ENCODE results near the gene ZNF532.
"Not testable (repeated sequence)": the region's sequence is repeated elsewhere in the genome, so short reads cannot be mapped to it uniquely, and the experiment has no call there.

ZNF532 gene

GRCh38 chr18:58864146-58865032 lies at the start of gene ZNF532:
TSS of gene ZNF532 (plus strand) at chr18:58864877. CDS start in a region left out here.
- no peak for DNase-seq (ENCODE audit: low read depth)

DNA sequence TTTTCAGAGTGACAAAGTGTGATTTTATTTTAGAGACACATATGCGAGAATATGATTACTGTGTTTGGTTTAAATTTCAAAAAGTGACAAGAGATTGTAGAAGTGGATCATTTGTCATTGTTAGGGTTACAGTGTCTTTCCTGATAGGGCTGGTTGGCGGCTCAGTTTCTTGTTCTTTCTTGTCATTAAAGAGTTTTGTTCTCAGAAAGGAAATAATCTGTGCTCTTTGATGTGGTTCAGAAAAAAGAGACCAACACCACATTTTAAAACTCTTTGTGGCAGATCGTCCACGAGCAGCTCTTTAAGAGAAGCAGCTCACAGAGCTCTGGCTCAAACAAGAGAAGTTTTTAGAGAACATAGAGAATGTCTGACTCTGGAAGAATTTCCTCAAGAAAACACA lies 45.6 kb upstream of the ZNF532 start:
- DNase-seq (ENCODE audit: low read depth): no peak

GRCh38 chr18:58820251-58820650 lies 44.4 kb upstream of the ZNF532 start:
- DNase-seq (ENCODE audit: low read depth): no peak

- DNase-seq (ENCODE audit: low read depth): no peak
These were observed 41.7 kb upstream of the ZNF532 start for GRCh38 chr18:58822944-58823343.

GRCh38 chr18:58823412-58823811 lies 41.3 kb upstream of the ZNF532 start:
- DNase-seq (ENCODE audit: low read depth): no peak

DNA sequence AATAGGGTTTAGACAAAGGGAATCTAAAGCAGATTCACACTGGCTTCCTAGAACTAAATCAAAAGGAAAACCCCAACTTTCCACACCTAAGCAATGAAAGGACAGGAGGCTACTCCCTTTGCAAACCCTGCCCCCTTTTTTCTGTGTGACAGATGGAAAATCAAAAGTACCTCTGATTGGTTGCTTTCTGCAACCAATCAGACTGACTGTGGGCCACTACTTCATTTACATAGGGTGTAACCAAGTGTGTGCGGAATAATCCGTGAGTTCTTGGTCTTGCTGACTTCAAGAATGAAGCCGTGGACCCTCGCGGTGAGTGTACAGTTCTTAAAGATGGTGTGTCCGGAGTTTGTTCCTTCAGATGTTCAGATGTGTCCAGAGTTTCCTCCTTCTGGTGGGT lies 37.8 kb upstream of the ZNF532 start:
- not testable (repeated sequence) for DNase-seq (ENCODE audit: low read depth)

DNA sequence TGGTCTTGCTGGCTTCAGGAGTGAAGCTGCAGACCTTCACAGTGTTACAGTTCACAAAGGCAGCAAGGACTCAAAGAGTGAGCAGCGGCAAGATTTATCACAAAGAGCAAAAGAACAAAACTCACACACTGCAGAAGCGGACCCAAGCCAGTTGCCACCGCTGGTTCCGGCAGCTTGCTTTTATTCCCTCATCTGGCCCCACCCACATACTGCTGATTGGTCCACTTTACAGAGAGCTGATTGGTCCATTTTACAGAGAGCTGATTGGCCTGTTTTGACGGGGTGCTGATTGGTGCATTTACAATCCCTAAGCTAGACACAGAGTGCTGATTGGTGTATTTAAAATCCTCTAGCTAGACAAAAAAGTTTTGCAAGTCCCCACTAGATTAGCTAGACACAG lies 37.2 kb upstream of the ZNF532 start:
- no peak for DNase-seq (ENCODE audit: low read depth)

GRCh38 chr18:58827886-58828285 lies 36.8 kb upstream of the ZNF532 start:
- no peak for DNase-seq (ENCODE audit: low read depth)

DNA sequence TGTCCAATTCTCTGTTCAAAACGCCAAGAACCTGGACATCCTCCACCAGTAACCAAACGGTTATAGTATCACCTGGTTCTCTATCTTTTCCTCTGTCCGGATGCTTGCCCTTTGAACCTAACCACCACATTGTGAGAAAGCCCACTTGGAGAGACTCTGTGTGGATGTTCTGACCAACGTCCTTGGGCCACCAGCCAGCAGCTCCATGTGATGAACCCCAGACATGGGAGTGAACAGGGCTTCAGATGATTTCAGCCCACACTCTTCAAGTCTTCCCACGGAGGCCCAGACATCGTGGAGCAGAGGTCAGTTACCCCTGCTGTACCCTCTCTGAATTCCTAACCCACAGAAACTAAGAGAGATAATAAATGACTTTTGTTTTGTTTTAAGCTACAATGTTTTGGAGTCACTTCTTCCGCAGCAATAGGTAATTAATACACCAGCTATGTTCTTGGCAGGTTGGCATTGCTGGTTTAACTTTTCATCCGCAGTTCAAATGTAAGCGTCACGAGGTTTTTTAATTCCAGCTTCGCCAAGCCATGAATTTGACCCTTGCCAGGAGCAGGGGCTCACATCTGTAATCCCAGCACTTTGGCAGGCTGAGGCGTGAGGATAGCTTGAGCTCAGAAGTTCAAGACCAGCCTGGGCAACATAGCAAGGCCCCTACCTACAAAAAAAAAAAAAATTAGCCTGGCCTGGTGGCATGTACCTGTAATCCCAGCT lies 36.1 kb upstream of the ZNF532 start:
- no peak for DNase-seq (ENCODE audit: low read depth)

DNA sequence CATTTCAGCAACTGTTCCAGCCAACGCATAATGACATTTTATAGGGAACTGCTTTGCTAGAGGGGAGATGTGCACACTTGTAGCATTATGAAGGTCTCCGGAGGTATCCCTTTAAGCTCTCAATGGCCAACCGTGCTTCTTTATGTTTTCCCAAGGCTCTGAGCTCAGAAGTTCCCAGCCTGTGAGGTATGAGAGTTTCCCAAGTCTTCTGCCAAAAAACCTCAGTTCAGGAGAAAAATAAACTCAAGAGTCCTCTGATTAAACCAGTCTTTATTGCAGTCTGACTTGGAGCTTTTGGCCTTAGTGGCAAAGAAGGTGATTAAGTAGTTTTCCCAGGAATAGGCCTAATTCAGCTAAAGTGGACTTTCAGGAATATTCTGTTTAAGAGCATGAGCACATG lies 35.4 kb upstream of the ZNF532 start:
- no peak for DNase-seq (ENCODE audit: low read depth)

GRCh38 chr18:58829886-58830285 lies 34.8 kb upstream of the ZNF532 start:
- not testable (repeated sequence) for DNase-seq (ENCODE audit: low read depth)

DNA sequence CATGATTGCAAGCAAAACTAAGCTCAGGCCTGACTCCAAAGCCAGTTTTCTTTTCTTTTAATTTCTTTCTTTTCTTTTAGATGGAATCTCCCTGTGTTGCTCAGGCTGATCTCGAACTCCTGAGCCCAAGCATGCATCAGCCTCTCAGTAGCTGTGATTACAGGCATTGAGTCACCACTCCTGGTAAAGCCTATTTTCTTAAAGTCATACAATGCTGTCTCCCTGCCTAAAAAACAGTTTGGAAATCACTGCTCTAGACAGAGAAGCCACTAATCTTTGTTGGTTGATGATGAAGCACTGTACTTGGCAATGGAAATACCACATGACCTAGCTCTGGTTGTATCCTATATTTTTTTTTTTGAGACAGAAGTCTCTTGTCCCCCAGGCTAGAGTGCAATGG lies 33.1 kb upstream of the ZNF532 start:
- DNase-seq (ENCODE audit: low read depth): no peak

GRCh38 chr18:58838165-58838860 lies 26.4 kb upstream of the ZNF532 start:
- no peak for DNase-seq (ENCODE audit: low read depth)

GRCh38 chr18:58838946-58839345 lies 25.7 kb upstream of the ZNF532 start:
- no peak for DNase-seq (ENCODE audit: low read depth)

- no peak for DNase-seq (ENCODE audit: low read depth)
These were observed 21.5 kb upstream of the ZNF532 start for GRCh38 chr18:58842978-58843687.

DNA sequence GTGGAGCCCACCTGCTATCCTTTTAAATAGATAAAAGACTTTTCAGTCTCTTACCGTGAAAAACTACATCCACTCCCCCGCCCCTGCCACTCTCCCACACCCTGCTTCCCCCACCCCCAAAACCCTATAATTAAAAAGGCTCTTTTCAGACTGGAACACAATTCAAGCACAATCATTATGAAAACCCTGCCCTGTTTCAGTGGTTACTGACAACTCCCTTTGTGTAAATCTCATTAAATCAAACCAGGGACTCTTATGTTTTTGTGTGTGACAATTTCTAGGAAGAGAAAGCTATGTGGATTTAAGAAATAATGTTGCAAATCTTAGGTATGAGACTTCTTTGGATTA lies 21.0 kb upstream of the ZNF532 start:
- DNase-seq (ENCODE audit: low read depth): no peak

DNA sequence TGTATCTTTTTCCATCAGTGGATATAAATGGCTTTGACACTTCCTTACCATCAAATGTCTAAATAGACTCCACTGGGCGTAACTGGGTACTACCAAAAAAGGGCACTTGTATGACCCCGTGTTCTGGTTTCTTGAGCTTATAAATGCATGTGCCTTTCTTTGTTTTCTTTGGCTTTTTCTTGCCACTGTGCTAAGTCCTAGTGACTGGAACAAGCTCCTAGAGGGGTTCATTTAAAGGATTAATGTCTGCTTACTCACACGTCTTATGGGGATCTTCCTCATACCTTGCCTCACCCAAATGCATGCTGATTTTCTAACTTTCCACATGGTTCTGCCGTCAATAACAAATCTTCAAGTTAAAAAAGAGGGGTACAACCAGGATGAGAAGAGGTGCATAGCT lies 19.8 kb upstream of the ZNF532 start:
- DNase-seq (ENCODE audit: low read depth): no peak

GRCh38 chr18:58845928-58846724 lies 18.6 kb upstream of the ZNF532 start:
- DNase-seq (ENCODE audit: low read depth): no peak

DNA sequence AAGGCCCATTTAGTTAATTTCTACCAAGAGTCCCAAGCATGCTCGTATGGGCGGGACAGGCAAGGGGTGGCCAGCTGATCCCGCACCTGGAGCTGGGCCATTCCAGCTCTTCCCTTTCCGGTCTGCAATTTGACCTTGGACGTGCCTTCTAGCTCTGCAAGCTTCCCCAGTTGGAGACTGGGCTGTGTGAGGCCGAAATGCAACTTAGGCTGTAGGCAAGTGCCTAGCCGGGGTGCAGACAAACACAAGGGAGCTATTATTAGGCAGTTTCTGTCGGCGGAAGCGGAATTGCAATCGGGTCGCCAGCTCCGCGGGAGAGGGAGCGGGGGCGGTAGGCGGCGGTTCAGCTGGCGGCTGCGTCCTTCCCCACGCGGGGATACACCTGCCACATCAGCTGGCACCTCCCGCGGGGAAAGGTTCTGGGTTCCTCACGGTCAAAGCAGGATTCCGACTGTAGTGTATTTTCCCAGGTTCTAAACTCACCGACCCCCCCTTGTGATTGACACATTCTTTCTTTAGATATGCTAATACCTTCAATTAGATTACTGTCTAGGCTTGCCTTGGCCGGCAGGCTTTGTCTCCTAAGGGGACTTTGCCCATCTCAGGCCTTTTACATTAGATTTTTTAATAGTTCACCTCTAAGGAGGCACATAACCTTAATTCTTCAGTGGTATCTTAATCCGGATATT lies 17.1 kb upstream of the ZNF532 start:
- no peak for DNase-seq (ENCODE audit: low read depth)

DNA sequence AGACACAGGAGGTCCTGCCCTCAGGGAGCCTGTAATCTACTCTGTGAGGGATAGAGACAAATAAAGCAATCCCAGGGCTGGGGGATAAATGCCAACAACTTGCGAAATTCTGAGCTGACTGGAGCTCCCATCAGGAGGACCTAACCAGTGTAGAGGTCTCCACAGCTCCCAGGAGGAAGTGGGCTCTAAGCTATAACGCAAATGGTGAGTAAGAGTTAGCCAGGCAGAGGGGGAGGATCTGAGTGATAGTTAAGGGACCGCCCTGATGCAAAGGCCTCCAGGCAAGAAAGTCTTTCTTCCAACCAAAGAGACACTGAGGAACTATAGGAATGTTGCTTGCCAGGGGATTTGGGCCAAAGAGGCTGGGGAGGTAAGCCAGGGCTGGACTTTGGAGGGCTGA lies 16.0 kb upstream of the ZNF532 start:
- DNase-seq (ENCODE audit: low read depth): no peak

Measured in activated T-helper 1 cell treated with Interleukin-2 at 50 U/mL for 16 hours (primary cell).